ENCODE data around the gene C2orf42.

The C2orf42 gene

DNA sequence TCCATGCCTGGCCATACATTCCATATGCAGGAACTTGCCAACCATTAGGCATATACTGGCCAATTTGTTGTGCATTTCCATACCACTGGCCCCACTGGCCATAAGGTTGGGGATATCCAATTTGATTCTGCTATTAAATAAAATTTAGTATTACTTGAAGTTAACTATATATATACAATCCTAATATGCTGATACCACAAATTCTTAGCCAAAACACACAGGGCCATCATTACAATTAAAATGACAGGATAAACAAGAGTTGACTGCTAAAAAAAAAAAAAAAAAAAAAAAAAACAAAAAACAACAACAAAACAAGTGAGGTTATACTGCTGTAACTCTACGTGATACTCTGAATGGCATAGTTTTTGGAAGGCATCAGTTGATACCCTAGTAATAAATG, 23.5 kb upstream of the C2orf42 start:
- no peak for TF ChIP-seq EP300 (IDR thresholded peaks at IDR 0.05; ENCODE audit: borderline replicate concordance)

DNA sequence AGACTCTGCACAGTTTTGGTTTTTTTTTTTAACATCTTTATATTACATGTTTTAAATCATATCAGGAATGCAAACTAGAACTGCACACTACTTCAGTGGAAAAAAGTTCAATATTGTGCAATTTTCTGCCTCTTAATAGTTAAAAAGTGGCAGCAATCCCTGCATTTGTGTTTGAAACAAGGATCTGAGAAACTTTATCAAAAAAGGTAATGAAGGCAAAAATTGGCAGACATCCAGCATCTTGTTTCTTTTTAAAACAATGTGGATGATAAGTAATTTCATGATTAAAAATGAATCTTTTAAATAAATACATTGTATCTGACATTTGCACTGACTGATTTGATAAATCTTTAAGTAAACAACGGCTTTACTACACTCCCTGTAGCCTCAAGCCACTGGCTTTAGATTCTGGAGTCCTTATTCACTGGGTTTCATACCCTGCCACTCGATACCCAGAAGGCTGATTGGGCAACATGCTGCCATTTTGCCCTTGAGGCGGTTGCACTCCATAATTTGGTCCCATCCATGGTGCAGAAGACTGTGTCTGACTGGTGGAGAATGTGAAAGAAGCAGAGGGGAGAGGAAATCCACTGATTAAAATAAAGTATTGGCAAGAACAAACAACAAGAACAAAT, 21.6 kb upstream of the C2orf42 start:
- TF ChIP-seq, protein P1, sequence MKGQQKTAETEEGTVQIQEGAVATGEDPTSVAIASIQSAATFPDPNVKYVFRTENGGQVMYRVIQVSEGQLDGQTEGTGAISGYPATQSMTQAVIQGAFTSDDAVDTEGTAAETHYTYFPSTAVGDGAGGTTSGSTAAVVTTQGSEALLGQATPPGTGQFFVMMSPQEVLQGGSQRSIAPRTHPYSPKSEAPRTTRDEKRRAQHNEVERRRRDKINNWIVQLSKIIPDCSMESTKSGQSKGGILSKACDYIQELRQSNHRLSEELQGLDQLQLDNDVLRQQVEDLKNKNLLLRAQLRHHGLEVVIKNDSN (IDR thresholded peaks at IDR 0.05): no peak
- TF ChIP-seq EGR1 (IDR thresholded peaks at IDR 0.05) (no peak), CREB1 (IDR thresholded peaks at IDR 0.05; ENCODE audit: low read depth) (no peak), TEAD4 (IDR thresholded peaks at IDR 0.05) (no peak), TAF1 (IDR thresholded peaks at IDR 0.05; ENCODE audit: low read depth) (no peak), RAD21 (IDR thresholded peaks at IDR 0.05; ENCODE audit: low read depth) (no peak), CEBPB (IDR thresholded peaks at IDR 0.05) (no peak), EP300 (IDR thresholded peaks at IDR 0.05; ENCODE audit: borderline replicate concordance) (no peak), YY1 (IDR thresholded peaks at IDR 0.05; ENCODE audit: low read depth) (no peak)

DNA sequence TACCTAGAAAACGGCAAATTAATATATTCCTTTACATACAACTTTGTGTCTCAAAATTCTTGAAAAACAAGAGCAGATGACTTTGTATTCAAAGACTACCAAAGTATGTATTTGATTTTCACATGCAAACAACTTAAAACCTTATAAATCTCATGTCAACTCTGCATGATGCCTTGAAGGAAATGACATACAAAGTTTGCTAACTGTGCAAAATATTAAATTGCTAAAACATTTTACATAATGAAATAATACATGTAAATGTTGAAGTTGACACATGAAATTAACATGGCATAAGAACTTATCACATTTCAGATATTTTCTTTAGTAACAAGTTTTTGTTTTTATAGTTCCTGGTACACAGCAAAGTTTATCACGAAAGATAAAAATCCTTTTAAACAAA, 20.8 kb upstream of the C2orf42 start:
- TF ChIP-seq RAD21 (IDR thresholded peaks at IDR 0.05; ENCODE audit: low read depth) (no peak), TCF12 (IDR thresholded peaks at IDR 0.05; ENCODE audit: low read depth) (no peak), EGR1 (IDR thresholded peaks at IDR 0.05) (no peak), NFIC (IDR thresholded peaks at IDR 0.05) (no peak), ZBTB7A (IDR thresholded peaks at IDR 0.05; ENCODE audit: low read depth) (no peak), TAF1 (IDR thresholded peaks at IDR 0.05; ENCODE audit: low read depth) (no peak), FOXM1 (IDR thresholded peaks at IDR 0.05; ENCODE audit: borderline replicate concordance, low read depth) (no peak)
- TF ChIP-seq, protein P1 (IDR thresholded peaks at IDR 0.05): no peak
- TF ChIP-seq, protein P2, sequence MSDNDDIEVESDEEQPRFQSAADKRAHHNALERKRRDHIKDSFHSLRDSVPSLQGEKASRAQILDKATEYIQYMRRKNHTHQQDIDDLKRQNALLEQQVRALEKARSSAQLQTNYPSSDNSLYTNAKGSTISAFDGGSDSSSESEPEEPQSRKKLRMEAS (IDR thresholded peaks at IDR 0.05): no peak

DNA sequence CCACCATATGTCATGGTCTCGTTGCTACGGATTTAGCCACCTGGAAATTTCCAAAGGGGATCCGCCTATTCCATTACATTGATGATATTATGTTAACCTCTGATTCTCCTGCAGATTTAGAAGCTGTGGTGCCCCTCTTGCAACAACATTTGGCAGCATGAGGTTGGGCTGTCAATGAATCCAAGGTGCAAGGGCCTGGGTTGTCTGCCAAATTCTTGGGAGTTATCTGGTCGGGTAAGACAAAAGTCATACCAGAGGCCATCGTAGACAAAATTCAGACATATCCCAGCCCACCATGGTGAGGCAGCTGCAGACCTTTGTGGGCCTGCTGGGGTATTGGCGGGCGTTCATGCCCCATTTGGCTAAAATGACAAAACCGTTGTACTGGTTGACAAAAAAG, 13.6 kb upstream of the C2orf42 start:
- no peak for TF ChIP-seq YY1 (IDR thresholded peaks at IDR 0.05; ENCODE audit: low read depth)
- no peak for TF ChIP-seq EGR1 (IDR thresholded peaks at IDR 0.05)
- no peak for TF ChIP-seq TAF1 (IDR thresholded peaks at IDR 0.05; ENCODE audit: low read depth)
- TF ChIP-seq, protein P1 (IDR thresholded peaks at IDR 0.05): no peak
- TF ChIP-seq TEAD4 (IDR thresholded peaks at IDR 0.05): no peak
- no peak for TF ChIP-seq NFIC (IDR thresholded peaks at IDR 0.05)
- no peak for TF ChIP-seq ZBTB7A (IDR thresholded peaks at IDR 0.05; ENCODE audit: low read depth)
- TF ChIP-seq RAD21 (IDR thresholded peaks at IDR 0.05; ENCODE audit: low read depth): no peak
- TF ChIP-seq FOXM1 (IDR thresholded peaks at IDR 0.05; ENCODE audit: borderline replicate concordance, low read depth): no peak
- TF ChIP-seq TCF12 (IDR thresholded peaks at IDR 0.05; ENCODE audit: low read depth): no peak
- TF ChIP-seq, protein P3, sequence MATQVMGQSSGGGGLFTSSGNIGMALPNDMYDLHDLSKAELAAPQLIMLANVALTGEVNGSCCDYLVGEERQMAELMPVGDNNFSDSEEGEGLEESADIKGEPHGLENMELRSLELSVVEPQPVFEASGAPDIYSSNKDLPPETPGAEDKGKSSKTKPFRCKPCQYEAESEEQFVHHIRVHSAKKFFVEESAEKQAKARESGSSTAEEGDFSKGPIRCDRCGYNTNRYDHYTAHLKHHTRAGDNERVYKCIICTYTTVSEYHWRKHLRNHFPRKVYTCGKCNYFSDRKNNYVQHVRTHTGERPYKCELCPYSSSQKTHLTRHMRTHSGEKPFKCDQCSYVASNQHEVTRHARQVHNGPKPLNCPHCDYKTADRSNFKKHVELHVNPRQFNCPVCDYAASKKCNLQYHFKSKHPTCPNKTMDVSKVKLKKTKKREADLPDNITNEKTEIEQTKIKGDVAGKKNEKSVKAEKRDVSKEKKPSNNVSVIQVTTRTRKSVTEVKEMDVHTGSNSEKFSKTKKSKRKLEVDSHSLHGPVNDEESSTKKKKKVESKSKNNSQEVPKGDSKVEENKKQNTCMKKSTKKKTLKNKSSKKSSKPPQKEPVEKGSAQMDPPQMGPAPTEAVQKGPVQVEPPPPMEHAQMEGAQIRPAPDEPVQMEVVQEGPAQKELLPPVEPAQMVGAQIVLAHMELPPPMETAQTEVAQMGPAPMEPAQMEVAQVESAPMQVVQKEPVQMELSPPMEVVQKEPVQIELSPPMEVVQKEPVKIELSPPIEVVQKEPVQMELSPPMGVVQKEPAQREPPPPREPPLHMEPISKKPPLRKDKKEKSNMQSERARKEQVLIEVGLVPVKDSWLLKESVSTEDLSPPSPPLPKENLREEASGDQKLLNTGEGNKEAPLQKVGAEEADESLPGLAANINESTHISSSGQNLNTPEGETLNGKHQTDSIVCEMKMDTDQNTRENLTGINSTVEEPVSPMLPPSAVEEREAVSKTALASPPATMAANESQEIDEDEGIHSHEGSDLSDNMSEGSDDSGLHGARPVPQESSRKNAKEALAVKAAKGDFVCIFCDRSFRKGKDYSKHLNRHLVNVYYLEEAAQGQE (IDR thresholded peaks at IDR 0.05; ENCODE audit: low read depth): no peak

DNA sequence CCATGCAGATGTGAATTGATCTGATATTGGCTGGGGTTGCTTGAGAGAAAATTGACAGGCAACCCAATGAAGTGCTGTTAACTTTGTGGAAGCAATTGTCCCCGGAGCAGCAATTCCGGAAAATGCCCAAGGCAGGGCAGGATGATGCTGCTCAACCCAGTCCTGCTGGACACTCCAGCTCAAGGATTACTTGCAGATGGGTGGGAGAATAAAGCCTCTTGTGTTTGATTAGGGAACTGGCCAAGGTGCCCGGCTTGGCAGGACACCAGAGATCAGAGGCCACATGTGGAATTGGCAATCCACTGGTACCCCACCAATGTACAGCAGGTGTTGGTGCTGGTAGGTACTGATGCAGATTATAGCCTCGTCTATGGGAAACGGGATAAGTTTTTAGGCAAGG, 12.3 kb upstream of the C2orf42 start:
- TF ChIP-seq NFIC (IDR thresholded peaks at IDR 0.05): no peak
- no peak for TF ChIP-seq EP300 (IDR thresholded peaks at IDR 0.05; ENCODE audit: borderline replicate concordance)
- no peak for TF ChIP-seq CREB1 (IDR thresholded peaks at IDR 0.05; ENCODE audit: low read depth)
- TF ChIP-seq, protein P2 (IDR thresholded peaks at IDR 0.05): no peak
- TF ChIP-seq, protein P3 (IDR thresholded peaks at IDR 0.05; ENCODE audit: low read depth): no peak
- TF ChIP-seq EGR1 (IDR thresholded peaks at IDR 0.05): no peak
- TF ChIP-seq, protein P1 (IDR thresholded peaks at IDR 0.05): no peak
- TF ChIP-seq ZBTB7A (IDR thresholded peaks at IDR 0.05; ENCODE audit: low read depth): no peak
- TF ChIP-seq TEAD4 (IDR thresholded peaks at IDR 0.05): no peak
- TF ChIP-seq TCF12 (IDR thresholded peaks at IDR 0.05; ENCODE audit: low read depth): no peak
- TF ChIP-seq YY1 (IDR thresholded peaks at IDR 0.05; ENCODE audit: low read depth): no peak
- no peak for TF ChIP-seq CEBPB (IDR thresholded peaks at IDR 0.05)
- TF ChIP-seq TAF1 (IDR thresholded peaks at IDR 0.05; ENCODE audit: low read depth): no peak
- no peak for TF ChIP-seq RAD21 (IDR thresholded peaks at IDR 0.05; ENCODE audit: low read depth)
- TF ChIP-seq FOXM1 (IDR thresholded peaks at IDR 0.05; ENCODE audit: borderline replicate concordance, low read depth): no peak
